Skeletal muscle satellite cell (primary cell): Measurements from ENCODE around the gene MAB21L3.

ENCODE experiments used
- H3K27me3 ChIP-seq: 2 replicates; pipeline ENCODE4 v1.7.0; 2013; ENCODE audit warnings: low read length; ENCODE audit not compliant: control insufficient read depth, insufficient read depth
- H3K36me3 ChIP-seq: 2 replicates; pipeline ENCODE4 v1.7.0; 2013; ENCODE audit warnings: mild to moderate bottlenecking, control low read depth, low read length; ENCODE audit not compliant: insufficient read depth
- H3K4me1 ChIP-seq: 2 replicates; pipeline ENCODE4 v1.7.0; 2013; ENCODE audit warnings: low read length; ENCODE audit not compliant: control insufficient read depth, insufficient read depth
- H3K4me2 ChIP-seq: 2 replicates; pipeline ENCODE4 v1.7.0; 2013; ENCODE audit warnings: mild to moderate bottlenecking, low read length
- H3K4me3 ChIP-seq: 2 replicates; pipeline ENCODE4 v1.7.0; 2013; ENCODE audit warnings: low read length
- H3K9ac ChIP-seq: 2 replicates; pipeline ENCODE4 v1.7.0; 2013; ENCODE audit warnings: mild to moderate bottlenecking, low read depth, low read length, moderate library complexity
- H3K9me3 ChIP-seq: replicated peaks from 2 replicates; pipeline ENCODE4 v1.7.0; 2013; ENCODE audit warnings: mild to moderate bottlenecking, control low read depth, low read length

MAB21L3 gene

GRCh38 chr1:116127848-116128540 lies 16.8 kb downstream of the MAB21L3 start:
- H3K9ac ChIP-seq = no peak overlapping the region
- H3K9me3 ChIP-seq = no peaks in the 10 kb centered on the region
- H3K4me3 ChIP-seq = no peak overlapping the region
- no peaks in the 10 kb centered on the region for H3K36me3 ChIP-seq
- peaks cover 5% of the 10 kb centered on the region for H3K4me1 ChIP-seq
- no peak overlapping the region for H3K4me2 ChIP-seq
- H3K27me3 ChIP-seq = peaks cover 39% of the 10 kb centered on the region

DNA sequence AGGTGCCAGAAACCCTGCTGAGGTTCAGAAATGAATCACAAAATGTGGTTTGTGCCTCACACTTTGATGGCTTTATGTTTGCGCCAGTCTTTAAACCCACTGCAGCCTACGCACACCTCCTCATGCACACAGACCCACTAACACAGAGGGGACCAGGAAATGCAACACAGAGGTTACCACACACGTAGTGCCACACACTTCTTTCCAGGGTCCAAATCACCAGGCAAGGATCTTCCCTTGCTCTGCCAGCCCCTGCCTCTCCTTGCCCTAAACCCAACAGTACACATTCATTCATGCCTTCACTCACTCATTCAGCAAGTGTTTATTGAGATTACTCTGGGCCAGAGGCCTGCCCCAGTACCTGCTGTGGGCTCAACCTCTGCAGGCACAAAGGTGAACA lies 17.5 kb downstream of the MAB21L3 start:
- H3K4me2 ChIP-seq = no peak overlapping the region
- H3K9ac ChIP-seq = no peak overlapping the region
- H3K4me3 ChIP-seq = no peak overlapping the region
- peaks cover 41% of the 10 kb centered on the region for H3K27me3 ChIP-seq
- H3K36me3 ChIP-seq = no peaks in the 10 kb centered on the region
- no peaks in the 10 kb centered on the region for H3K4me1 ChIP-seq
- no peaks in the 10 kb centered on the region for H3K9me3 ChIP-seq

- Histone ChIP-seq H3K27me3 (peaks cover 41% of the 10 kb centered on the region), H3K36me3 (no peaks in the 10 kb centered on the region), H3K9ac (no peak overlapping the region), H3K4me2 (no peak overlapping the region), H3K9me3 (no peaks in the 10 kb centered on the region), H3K4me1 (no peaks in the 10 kb centered on the region), H3K4me3 (no peak overlapping the region)
Measured at GRCh38 chr1:116129537-116129936, 18.3 kb downstream of the MAB21L3 start.

- H3K9ac ChIP-seq = no peak overlapping the region
- peaks cover 43% of the 10 kb centered on the region for H3K27me3 ChIP-seq
- H3K36me3 ChIP-seq = no peaks in the 10 kb centered on the region
- no peak overlapping the region for H3K4me3 ChIP-seq
- no peak overlapping the region for H3K4me2 ChIP-seq
- H3K4me1 ChIP-seq = no peaks in the 10 kb centered on the region
- H3K9me3 ChIP-seq = no peaks in the 10 kb centered on the region
Measured at GRCh38 chr1:116130356-116130755, 19.2 kb downstream of the MAB21L3 start.

GRCh38 chr1:116131170-116131569 lies 20.0 kb downstream of the MAB21L3 start:
- Histone ChIP-seq H3K27me3 (peaks cover 36% of the 10 kb centered on the region), H3K4me1 (no peaks in the 10 kb centered on the region), H3K4me2 (no peak overlapping the region), H3K36me3 (no peaks in the 10 kb centered on the region), H3K4me3 (no peak overlapping the region), H3K9me3 (no peaks in the 10 kb centered on the region), H3K9ac (no peak overlapping the region)

- Histone ChIP-seq H3K27me3 (peaks cover 32% of the 10 kb centered on the region), H3K36me3 (no peaks in the 10 kb centered on the region), H3K9ac (no peak overlapping the region), H3K4me2 (no peak overlapping the region), H3K4me3 (no peak overlapping the region), H3K9me3 (no peaks in the 10 kb centered on the region), H3K4me1 (no peaks in the 10 kb centered on the region)
Measured at GRCh38 chr1:116131866-116132605, 20.8 kb downstream of the MAB21L3 start.

DNA sequence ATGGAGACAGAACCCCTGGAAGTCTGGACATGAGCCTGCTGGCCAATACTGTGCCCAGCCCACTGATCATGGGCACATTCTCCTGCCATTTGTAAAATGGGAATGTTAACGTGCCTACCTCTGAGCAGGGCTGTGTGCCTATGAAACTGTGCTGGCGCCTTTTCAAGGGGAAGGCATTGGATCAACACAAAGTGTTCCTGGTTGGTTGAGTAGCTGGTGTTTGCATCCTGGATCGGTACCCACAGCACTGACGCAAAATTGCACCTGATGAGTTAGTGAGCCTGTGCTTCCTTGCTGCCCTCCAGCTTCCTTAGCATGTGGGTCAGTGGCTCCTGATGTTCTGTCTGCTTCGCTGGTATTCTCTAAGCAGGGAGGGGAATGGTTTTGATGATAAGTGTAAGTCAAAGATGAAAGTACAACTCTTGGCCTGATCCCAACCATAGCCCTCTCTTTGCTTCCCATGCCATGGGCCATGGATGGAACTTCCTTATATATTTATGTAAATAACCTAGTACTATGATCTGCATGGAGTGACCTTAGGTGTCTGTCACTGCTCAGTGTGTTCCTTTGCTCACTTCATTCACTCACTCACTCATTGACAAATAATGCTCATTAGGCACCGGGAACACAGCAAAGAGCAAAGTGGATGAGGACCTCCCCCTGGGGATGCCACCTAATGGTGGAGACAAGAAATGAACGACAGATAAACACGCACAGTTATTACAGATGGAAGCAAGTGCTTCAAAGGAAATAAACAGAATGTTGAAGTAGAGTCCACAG lies 22.7 kb downstream of the MAB21L3 start:
- Histone ChIP-seq H3K9me3 (no peaks in the 10 kb centered on the region), H3K4me3 (no peak overlapping the region), H3K27me3 (peaks cover 30% of the 10 kb centered on the region), H3K4me2 (no peak overlapping the region), H3K36me3 (no peaks in the 10 kb centered on the region), H3K4me1 (no peaks in the 10 kb centered on the region), H3K9ac (no peak overlapping the region)

- Histone ChIP-seq H3K4me3 (no peak overlapping the region), H3K4me1 (no peaks in the 10 kb centered on the region), H3K4me2 (no peak overlapping the region), H3K27me3 (peaks cover 24% of the 10 kb centered on the region), H3K9ac (no peak overlapping the region), H3K36me3 (no peaks in the 10 kb centered on the region), H3K9me3 (no peaks in the 10 kb centered on the region)
Measured at GRCh38 chr1:116134476-116134773, 23.2 kb downstream of the MAB21L3 start.

GRCh38 chr1:116138277-116138792 lies 27.1 kb downstream of the MAB21L3 start:
- no peaks in the 10 kb centered on the region for H3K4me1 ChIP-seq
- H3K9ac ChIP-seq = no peak overlapping the region

DNA sequence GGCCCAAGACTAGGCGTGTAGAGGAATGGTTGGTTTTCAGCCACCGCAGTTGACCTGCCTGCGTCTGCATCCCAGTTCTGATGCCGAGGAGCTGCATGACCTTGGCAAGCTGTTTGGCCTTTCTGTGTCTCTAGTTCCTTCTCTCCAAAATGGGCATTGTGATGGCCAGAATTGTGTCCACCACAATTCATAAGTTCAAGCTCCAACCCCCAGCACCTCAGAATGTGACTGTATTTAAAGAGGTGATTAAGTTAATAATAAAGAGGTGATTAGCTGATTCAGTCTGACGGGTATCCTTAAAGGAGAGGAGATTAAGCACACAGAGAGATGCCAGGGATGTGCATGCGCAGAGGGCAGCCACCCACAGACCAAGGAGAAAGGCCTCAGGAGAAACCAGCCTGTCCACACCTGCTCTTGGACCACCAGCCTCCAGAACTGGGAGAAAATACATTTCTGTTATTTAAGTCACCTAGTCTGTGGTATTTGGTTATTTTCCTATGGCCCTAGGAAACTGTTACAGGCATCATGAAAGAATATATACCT lies 28.5 kb downstream of the MAB21L3 start:
- H3K4me2 ChIP-seq = no peak overlapping the region
- H3K4me1 ChIP-seq = no peaks in the 10 kb centered on the region
- H3K36me3 ChIP-seq = no peaks in the 10 kb centered on the region
- no peaks in the 10 kb centered on the region for H3K9me3 ChIP-seq
- no peak overlapping the region for H3K9ac ChIP-seq
- no peak overlapping the region for H3K4me3 ChIP-seq
- H3K27me3 ChIP-seq = peaks cover 9% of the 10 kb centered on the region

More at GRCh38 chr1:116138277-116138792, 27.1 kb downstream of the MAB21L3 start:
- H3K4me2 ChIP-seq = no peak overlapping the region
- no peak overlapping the region for H3K4me3 ChIP-seq
- peaks cover 18% of the 10 kb centered on the region for H3K27me3 ChIP-seq
- H3K9me3 ChIP-seq = no peaks in the 10 kb centered on the region
- no peaks in the 10 kb centered on the region for H3K36me3 ChIP-seq

DNA sequence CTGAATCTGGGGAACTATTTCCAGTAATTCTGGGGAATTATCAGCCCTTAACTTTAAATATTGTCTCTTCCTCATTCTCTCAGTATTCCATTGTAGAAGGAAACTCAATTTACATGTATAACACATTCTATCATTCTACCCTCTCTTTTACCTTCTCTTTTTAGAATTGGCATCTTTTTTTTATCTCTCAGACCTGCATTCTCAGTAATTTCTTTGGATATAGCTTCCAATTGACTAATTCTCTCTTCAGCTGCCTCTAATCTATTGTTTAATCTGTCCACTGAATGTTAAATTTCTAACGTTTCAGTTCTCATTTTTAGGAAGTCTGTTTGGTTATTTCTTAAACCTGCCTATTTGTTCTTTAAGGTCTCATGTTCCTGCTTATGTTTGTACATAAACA lies 33.0 kb downstream of the MAB21L3 start:
- no peaks in the 10 kb centered on the region for H3K4me1 ChIP-seq
- no peaks in the 10 kb centered on the region for H3K9me3 ChIP-seq
- no peak overlapping the region for H3K4me3 ChIP-seq
- H3K4me2 ChIP-seq = no peak overlapping the region
- no peaks in the 10 kb centered on the region for H3K36me3 ChIP-seq
- H3K27me3 ChIP-seq = peaks cover 9% of the 10 kb centered on the region
- no peak overlapping the region for H3K9ac ChIP-seq
